ENCODE measurements around the gene RGS21. TPM values are rescaled to one million over a fixed set of nuclear protein-coding genes. Genes with fewer than 3 reads are reported as not detected.

RGS21 gene
- total RNA-seq, 2 donors from 2014 or later, result not detected

GRCh38 chr1:192382758-192383157 lies 66.0 kb downstream of the RGS21 start:
- H3K27me3 ChIP-seq (replicated peaks; ENCODE audit: insufficient read depth), result no peaks in the 10 kb centered on the region
- no peaks in the 10 kb centered on the region for H3K36me3 ChIP-seq
- H3K4me1 ChIP-seq (ENCODE audit: control insufficient read depth in 1 of 2, low read depth in 2 of 2), result no peaks in the 10 kb centered on the region
- H3K27ac ChIP-seq, result no peak overlapping the region
- no peak for DNase-seq (ENCODE audit: low spot score)
- no peak for TF ChIP-seq CTCF (IDR thresholded peaks at IDR 0.05)
- H3K4me3 ChIP-seq, result no peak overlapping the region
- H3K9me3 ChIP-seq, result peaks cover 5% of the 10 kb centered on the region
- no peak for ATAC-seq (ENCODE audit: insufficient number of reproducible peaks, low FRiP score, low read depth)

GRCh38 chr1:192386051-192386650 lies 69.4 kb downstream of the RGS21 start:
- DNase-seq (ENCODE audit: low spot score) (no peak), ATAC-seq (ENCODE audit: insufficient number of reproducible peaks, low FRiP score, low read depth) (no peak)
- Histone ChIP-seq H3K27ac (no peak overlapping the region), H3K36me3 (no peaks in the 10 kb centered on the region), H3K27me3 (replicated peaks; ENCODE audit: insufficient read depth) (no peaks in the 10 kb centered on the region), H3K4me3 (no peak overlapping the region), H3K9me3 (peaks cover 5% of the 10 kb centered on the region), H3K4me1 (ENCODE audit: control insufficient read depth in 1 of 2, low read depth in 2 of 2) (no peaks in the 10 kb centered on the region)
- TF ChIP-seq CTCF (IDR thresholded peaks at IDR 0.05), result no peak

- DNase-seq (ENCODE audit: low spot score) (no peak), ATAC-seq (ENCODE audit: insufficient number of reproducible peaks, low FRiP score, low read depth) (no peak)
- no peak overlapping the region for H3K27ac ChIP-seq
- no peaks in the 10 kb centered on the region for H3K4me1 ChIP-seq (ENCODE audit: control insufficient read depth in 1 of 2, low read depth in 2 of 2)
- no peaks in the 10 kb centered on the region for H3K27me3 ChIP-seq (replicated peaks; ENCODE audit: insufficient read depth)
- H3K4me3 ChIP-seq, result no peak overlapping the region
- H3K9me3 ChIP-seq, result no peaks in the 10 kb centered on the region
- H3K36me3 ChIP-seq, result no peaks in the 10 kb centered on the region
- TF ChIP-seq CTCF (IDR thresholded peaks at IDR 0.05), result no peak
These were observed 78.4 kb downstream of the RGS21 start for GRCh38 chr1:192395211-192395610.

GRCh38 chr1:192395895-192396294 lies 79.1 kb downstream of the RGS21 start:
- Histone ChIP-seq H3K4me3 (no peak overlapping the region), H3K4me1 (ENCODE audit: control insufficient read depth in 1 of 2, low read depth in 2 of 2) (no peaks in the 10 kb centered on the region), H3K27me3 (replicated peaks; ENCODE audit: insufficient read depth) (no peaks in the 10 kb centered on the region), H3K36me3 (no peaks in the 10 kb centered on the region), H3K9me3 (no peaks in the 10 kb centered on the region), H3K27ac (no peak overlapping the region)
- DNase-seq (ENCODE audit: low spot score) (no peak), ATAC-seq (ENCODE audit: insufficient number of reproducible peaks, low FRiP score, low read depth) (no peak)
- no peak for TF ChIP-seq CTCF (IDR thresholded peaks at IDR 0.05)

GRCh38 chr1:192399161-192399560 lies 82.4 kb downstream of the RGS21 start:
- Histone ChIP-seq H3K27me3 (replicated peaks; ENCODE audit: insufficient read depth) (no peaks in the 10 kb centered on the region), H3K36me3 (no peaks in the 10 kb centered on the region), H3K9me3 (no peaks in the 10 kb centered on the region), H3K27ac (no peak overlapping the region), H3K4me1 (ENCODE audit: control insufficient read depth in 1 of 2, low read depth in 2 of 2) (peaks cover 0 to 4% of the 10 kb centered on the region in 2 donors), H3K4me3 (no peak overlapping the region)
- no peak for TF ChIP-seq CTCF (IDR thresholded peaks at IDR 0.05)
- ATAC-seq (ENCODE audit: insufficient number of reproducible peaks, low FRiP score, low read depth) (no peak), DNase-seq (ENCODE audit: low spot score) (no peak)
